ENCODE results near the gene IRGC.
A peak's percentile ranks its signal among the peaks of the same experiment; 100 is the strongest.
"Not testable (repeated sequence)": the region's sequence is repeated elsewhere in the genome, so short reads cannot be mapped to it uniquely, and the experiment has no call there.

Gene IRGC

DNA sequence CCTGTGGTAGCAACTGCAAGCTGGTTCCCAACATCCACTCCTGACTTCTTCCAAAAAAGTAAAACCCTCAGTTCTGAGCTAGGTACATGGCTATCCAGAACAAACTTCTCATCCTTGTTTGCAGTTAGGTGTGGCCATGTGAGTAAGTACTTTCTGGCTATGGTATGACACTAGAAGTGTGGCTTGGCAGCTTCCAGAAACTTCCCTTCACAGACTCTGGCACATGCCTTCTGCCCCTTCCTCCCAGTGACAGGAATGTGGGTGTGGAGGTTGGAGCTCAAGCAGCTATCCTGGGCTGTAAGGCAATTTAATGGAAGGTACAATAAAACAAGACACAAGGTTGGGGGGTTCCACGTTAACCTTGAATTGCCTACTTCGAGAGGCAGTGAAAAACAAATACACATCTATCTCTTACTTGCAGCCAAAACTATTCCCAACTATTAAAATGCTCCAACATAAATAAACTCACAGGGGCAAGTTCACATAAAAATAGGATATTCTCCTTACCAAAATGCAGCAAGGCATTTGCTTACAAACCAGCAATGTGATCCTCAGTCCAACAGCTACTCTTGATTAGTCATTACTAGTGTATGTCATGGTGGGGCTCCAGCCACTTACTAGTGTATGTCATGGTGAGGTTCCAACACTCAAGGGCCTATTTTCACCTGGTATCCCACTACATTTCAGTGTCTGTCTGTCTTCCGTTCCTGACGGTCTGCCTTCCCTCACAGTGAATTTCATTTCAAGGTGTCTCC, 35.8 kb downstream of the IRGC start:
- DNase-seq (ENCODE audit: extremely low read depth in 1 of 2, low read depth in 1 of 2): no peak

DNA sequence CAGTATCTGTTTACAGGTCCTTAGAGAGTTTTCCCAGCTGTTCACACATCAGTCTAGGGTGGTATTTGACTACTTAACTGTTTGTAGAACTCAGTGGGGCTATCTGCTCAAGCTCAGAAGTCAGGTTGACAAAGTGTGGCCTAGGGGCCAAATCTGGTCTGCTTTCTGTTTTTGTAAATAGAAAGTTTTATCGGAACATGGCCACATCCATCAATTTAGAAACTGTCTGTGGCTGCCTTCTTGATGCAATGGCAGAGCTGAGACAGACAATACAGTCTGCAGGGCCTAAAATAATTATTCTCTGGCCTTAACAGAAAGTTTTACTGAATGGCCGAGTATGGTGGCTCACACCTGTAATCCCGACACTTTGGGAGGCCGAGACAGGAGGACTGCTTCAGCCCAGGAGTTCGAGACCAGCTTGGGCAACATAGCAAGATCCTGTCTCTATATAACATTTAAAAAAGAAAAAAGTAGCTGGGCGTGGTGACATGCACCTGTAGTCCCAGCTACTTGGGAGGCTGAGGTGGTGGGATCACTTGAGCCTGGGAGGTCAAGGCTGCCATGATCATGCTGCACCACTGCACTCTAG, 36.5 kb downstream of the IRGC start:
- DNase-seq (ENCODE audit: extremely low read depth in 1 of 2, low read depth in 1 of 2): no peak

DNA sequence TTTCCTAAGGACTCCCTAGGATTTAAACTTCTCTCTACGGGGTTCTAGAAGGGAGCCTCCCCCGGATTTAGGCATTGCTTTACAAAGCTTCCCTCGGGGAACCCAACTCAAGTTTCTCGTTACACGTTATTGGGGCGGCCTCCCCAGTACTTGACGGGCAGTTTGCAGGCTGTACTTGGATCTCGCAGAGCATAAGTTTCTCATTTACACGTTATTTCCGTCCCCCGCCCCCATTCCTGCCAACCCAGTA, 38.3 kb downstream of the IRGC start:
- DNase-seq (ENCODE audit: extremely low read depth in 1 of 2, low read depth in 1 of 2): no peak

DNA sequence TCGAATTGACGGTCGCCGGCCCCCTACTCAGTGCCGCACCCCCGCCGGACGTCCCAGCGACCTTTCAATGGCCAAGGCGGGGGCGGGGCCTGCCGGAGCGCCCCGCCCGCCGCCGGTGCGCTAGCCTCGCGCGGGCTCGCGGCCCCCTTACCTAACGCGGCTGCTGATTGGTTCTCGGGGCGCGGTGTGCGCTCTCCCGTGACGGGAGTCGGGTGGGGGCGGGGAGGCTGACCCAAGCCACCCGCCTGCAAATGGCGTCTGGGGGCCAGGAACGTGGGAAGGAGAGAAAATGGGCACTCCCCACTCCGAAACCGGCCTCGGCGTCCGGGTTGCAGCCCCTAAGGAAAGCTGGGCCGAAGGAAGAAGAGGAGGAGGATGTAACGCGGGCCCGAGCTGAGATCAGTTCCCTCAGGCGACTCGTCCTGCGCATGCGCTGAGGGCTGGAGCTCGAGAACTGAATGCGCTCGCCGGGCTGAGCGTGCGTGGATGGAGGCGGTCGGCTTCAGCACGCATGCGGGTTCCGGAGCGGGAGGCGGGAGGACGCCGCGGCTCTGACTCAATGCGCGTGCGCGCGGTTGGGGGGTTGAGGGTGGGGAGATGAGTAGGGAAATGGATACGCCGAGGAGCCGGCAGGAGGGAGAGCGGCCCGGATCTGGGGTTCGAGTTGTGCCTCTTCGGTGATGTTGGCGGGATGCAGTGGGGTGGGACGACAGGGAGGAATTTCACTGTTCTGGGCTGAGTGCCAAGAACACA, 38.8 kb downstream of the IRGC start, which contains the start of gene SMG9:
TSS of gene SMG9 (minus strand) at position 460 of the 753 bp plus-strand sequence. CDS start 4,221 bp downstream, outside the sequence.
- DNase-seq (ENCODE audit: extremely low read depth in 1 of 2, low read depth in 1 of 2): peak; percentile 95 to 96

DNA sequence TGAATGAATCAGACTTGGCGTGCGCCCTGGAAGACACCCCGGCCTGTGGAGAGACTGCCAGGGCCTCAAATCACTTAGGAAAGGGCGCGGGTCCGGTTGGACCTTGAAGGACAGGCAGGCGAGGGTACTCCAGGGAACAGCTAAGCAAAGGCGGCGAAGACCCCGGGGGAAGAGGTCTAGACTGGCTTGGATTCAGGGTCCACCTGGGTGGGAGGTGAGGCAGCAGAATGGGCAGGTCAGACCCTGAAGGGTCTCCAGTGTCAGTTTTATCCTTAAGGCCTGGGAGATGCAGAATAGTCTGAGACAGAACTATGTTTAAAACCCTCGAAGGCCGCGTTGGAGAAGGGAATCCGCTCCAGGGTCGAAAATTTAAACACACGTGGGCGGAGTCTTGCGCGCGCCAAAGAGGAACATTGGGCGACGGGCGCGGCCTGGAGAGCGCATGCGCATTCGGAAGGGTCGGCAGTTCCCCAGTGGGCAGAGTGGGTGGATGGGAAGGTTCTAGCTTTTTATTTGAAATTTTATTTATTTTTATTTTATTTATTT, 39.5 kb downstream of the IRGC start:
- DNase-seq (ENCODE audit: extremely low read depth in 1 of 2, low read depth in 1 of 2): peak; percentile 56 to 79

DNA sequence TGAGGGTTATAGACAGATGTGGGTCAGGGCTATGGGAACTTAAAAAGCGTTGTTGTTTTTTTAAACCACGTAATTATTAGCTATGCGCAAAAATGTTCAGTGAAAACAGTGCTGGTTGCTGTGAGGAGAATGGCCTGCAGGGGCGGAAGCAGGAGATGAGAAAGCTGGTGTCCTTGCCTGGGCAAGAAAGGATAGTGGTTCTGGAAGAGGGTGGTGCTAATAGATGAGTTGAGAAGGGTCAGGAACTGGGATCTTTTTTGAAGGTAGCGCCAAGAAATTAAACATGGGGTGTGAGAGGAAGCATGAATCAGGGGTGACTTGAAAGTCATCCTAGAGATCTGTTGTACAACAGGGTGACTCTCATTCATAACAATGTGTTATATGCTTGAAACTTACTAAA, 43.6 kb downstream of the IRGC start:
- no peak for DNase-seq (ENCODE audit: extremely low read depth in 1 of 2, low read depth in 1 of 2)

DNA sequence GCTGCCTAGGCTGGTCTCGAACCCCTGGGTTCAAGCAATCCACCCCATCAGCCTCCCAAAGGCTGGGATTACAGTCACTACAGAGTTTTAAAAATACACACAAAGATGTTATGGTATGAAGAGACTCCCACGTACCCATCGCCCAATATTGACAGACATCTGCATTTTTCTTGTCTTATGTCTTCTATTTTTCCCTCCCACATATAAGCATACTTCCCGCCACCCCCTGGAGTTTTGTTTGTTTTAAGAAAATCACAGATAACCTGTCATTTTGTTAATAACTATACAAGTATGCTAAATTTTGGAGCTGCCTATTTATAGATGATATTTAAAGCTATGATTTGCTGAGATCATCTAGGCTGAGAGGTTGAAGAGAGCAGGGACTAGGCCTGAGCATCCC, 45.1 kb downstream of the IRGC start:
- no peak for DNase-seq (ENCODE audit: extremely low read depth in 1 of 2, low read depth in 1 of 2)

DNA sequence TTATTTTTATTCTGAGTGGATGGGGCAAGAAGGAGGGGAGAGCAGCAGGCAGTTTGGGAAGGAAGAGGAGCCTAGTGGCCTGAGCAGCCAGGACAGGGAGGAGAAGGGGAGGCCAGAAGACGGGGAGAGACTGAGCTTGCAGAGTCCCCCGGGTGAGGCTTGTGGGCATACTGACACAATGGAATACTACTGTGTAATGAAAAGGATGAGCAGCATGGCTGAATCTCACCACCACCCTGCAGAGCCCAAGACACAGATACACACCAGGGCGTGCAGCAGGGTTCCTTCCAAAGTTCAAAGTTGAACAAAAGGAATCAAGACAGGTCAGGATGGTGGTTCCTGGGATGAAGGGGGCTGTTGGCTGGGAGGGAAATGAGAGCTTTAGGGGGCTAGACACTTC, 46.9 kb downstream of the IRGC start:
- DNase-seq (ENCODE audit: extremely low read depth in 1 of 2, low read depth in 1 of 2): no peak

DNA sequence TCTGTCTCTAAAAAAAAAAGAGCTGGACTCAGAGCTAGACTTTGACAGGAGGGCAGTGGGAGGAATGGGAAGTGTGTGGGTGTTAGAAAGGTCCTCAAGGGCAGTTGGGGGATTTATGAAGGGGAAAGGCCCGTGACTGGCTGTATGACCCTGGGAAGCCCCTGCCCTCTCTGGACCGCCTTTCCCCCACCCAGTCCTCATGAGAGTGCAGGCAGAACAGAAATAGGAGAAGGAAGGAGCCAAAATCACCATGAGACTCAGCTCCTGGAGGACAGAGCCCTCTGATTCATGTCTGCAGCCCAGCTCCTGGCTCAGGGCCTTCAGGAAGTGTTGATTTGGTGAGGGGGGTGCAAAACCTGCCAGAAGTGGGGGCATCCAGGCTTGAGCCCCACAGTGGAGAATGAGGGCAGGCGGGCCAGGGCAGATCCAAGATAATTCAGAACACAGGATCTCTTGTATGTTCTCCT, 47.6 kb downstream of the IRGC start:
- no peak for DNase-seq (ENCODE audit: extremely low read depth in 1 of 2, low read depth in 1 of 2)

DNA sequence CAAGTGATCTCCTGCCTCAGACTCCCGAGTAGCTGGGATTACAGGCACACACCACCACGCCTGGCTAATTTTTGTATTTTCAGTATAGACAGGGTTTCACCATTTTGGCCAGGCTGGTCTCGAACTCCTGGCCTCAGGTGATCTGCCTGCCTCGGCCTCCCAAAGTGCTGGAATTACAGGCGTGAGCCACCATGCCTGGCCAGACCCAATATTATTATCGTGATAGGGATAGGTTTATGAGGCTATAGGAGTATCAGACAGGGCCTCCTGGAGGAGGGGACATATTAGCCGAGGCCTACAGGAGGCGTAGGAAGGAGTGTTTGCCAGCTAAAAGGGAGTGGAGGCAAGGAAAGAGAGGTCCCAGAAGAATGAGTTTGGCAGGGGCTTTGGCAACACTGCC, 48.8 kb downstream of the IRGC start:
- not testable (repeated sequence) for DNase-seq (ENCODE audit: extremely low read depth in 1 of 2, low read depth in 1 of 2)

DNA sequence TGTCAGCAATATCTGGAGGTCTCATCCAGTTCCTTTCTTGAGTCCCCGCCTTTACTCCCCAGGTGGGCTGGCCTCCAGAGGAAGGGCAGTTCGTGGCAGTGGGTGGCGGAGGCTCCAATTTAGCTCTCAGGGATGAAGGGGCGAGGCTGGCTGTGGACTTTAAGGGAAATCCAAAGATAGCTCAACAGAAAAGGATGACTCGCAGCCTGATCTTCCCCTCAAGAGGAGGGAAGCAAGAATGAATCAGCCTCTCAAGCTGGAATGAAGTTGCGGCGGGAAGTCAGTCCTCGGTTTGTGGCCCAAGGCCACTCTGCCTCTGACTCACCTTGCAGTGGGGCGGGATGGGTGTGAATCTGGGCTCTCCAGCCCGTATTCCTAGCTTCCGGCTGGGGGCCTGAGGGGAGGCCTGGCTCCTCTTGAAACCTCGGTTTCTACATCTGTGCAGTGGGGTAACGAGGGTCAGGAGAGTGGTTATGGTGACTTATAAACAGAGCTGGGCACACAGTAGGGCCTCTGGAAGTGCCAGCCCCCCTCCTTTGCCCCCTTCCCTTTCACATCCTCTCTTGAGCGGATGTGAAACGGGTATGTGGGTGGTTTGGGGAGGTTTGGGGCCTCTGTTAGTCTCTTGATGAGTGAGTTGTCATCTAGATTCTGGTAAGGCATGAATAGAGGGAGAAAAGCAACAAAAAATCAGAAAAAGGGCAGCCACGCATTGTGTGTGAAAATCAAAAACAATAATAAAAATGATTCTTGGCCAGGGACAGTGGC, 49.4 kb downstream of the IRGC start:
- peak; percentile 74 to 90 for DNase-seq (ENCODE audit: extremely low read depth in 1 of 2, low read depth in 1 of 2)

DNA sequence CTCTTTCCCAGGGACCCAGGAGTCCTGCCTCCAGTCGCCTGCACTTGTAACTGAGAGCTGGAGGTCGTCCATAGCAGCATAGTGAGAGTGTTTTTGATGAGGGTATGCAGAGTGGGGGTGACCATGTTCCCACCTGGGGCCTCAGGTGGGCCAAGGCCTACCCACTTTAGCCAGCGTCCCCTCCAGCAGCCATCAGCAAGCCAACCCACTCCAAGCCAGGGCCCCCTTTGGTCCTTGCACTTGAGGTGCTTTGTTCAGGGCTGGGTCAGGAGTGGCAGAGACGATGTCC, 50.8 kb downstream of the IRGC start:
- DNase-seq (ENCODE audit: extremely low read depth in 1 of 2, low read depth in 1 of 2): no peak

DNA sequence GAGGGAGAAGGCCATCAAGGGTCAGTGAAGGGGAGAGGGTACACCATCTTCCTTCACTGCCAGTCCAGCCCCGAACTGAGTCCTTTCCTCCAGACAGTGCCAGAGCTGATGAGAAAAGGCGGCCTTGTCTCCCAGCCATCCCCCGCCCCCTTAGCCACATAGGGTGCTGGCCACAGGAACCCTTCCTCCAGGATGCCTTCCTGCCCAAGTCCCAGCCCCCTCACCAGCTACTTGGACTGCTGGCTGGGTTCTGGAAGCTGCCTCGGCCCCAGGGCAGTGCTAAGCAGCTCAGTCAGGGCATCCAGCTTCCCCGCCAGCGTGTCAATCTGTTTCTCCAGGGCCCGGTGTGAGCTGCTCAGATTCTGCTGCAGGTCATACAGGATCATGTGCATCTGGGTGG, 51.4 kb downstream of the IRGC start:
- no peak for DNase-seq (ENCODE audit: extremely low read depth in 1 of 2, low read depth in 1 of 2)

DNA sequence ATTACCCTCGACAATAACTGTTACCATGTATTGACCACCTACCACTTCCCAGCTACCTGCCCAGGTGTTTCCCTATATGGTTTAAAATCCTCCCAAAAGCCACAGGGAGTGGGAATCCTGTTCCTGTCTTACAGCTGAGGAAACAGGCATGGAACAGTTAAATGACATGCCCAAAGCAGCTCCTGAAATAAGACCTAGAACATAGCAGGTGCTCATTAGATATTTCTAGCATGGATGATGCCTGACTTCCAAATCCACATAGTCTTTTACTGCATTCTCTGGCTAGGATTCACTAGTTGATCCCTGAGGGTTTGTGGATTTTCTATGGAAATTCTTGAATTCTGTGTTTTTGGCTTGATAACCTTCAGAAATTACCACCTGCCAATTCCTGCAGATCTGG, 51.9 kb downstream of the IRGC start:
- DNase-seq (ENCODE audit: extremely low read depth in 1 of 2, low read depth in 1 of 2): no peak

DNA sequence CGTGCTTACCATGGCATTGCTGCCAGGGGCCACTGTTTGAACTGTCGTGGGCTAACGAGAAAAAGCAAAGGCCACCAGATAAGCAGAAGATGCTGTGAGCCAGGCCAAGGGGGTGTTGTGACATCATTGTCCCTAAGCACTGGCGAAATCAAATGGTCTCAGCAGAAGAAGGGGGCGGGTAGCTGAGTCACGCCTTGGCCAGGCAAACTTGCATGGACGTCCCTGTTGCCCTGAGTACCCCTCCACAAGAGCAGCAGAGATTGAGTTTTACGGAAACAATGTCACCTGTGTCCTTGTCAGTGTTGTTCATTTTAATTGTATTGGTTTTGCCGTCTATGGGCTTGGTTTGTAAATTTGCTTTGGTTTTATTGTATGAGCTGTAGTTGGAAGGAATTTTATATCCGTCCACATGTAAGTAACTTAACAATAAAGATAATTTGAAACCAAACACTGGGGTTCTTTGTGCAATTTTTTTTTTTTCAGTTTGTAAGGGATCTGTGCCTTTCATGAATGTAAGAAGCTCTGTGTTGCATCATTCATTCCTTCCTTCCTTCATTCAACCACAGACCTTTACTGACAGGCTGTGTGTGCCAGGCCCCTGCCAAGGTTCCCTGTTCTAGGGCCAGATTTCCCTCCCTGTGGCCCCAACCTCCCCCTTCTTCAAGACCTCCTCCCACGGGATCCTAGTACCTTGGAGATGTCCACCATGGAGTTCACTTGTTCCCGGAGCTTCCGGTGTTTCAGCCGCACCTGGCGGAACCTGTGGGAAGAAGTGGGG, 52.6 kb downstream of the IRGC start:
- DNase-seq (ENCODE audit: extremely low read depth in 1 of 2, low read depth in 1 of 2): no peak

DNA sequence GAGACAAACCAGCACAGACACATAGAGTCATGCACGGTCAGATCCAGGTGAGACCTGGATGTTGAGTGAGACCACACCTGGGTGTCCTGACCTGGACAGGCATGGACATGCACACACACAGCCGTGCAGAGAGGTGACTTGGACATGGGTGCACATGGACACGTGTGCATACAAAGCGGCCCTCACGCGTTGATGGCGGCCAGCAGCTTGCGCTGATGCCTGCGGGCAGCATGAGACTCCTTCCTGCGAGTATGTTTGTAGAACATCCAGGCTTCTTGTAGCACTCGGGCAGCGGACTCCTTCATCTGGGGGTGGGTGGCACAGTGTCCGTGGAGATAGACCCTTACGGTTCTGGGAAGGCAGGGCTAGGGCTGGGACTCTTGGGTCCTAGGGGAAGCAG, 53.4 kb downstream of the IRGC start:
- no peak for DNase-seq (ENCODE audit: extremely low read depth in 1 of 2, low read depth in 1 of 2)

All from stimulated activated CD8-positive, alpha-beta memory T cell treated with anti-CD3 and anti-CD28 coated beads, Interleukin-7, amount 100 ng/mL, for 48 hours (primary cell).